Testis (tissue), 5 donors: Measurements from ENCODE around the gene APBB3. TPM values are rescaled to one million over a fixed set of nuclear protein-coding genes. Genes with fewer than 3 reads are reported as not detected.

ENCODE experiments used
- DNase-seq: peaks from one replicate; pipeline ENCODE4 v3.0.0-alpha.2; 2019
- H3K27ac ChIP-seq, 2 donors: fragments of 200-600 bp; sonication (generic); one replicate each; pipeline ENCODE4 v1.5.1; 2019
- H3K27me3 ChIP-seq: fragments of 200-600 bp; sonication (generic); one replicate; pipeline ENCODE4 v1.5.1; 2019
- H3K36me3 ChIP-seq: fragments of 200-600 bp; sonication (generic); one replicate; pipeline ENCODE4 v1.5.1; 2017; ENCODE audit warnings: low read depth; ENCODE audit errors: missing control alignments
- H3K4me1 ChIP-seq: fragments of 200-600 bp; sonication (generic); one replicate; pipeline ENCODE4 v1.5.1; 2019
- H3K4me3 ChIP-seq, 2 donors: fragments of 200-600 bp; sonication (generic); one replicate each; pipeline ENCODE4 v1.5.1; 2017 to 2019
- H3K9me3 ChIP-seq: fragments of 200-600 bp; sonication (generic); one replicate; pipeline ENCODE4 v1.5.1; 2017
- POLR2A ChIP-seq: fragments of 450-650 bp; IDR thresholded peaks from one replicate; pipeline ENCODE4 v1.6.1; 2017; ENCODE audit warnings: antibody characterized with exemption, mild to moderate bottlenecking, moderate library complexity
- WGBS, 2 donors: methylation state at CpG; one replicate each; pipeline ENCODE4 v1.1.5; 2018; 5-methylcytosine and 5-hydroxymethylcytosine counted together
- intact Hi-C: fragments of 100-400 bp; cut with DNase I; formaldehyde crosslinking; loops from one replicate; pipeline ENCODE4 v1.15.1; 2023; ENCODE audit warnings: low total_unique reads
- long read RNA-seq, 2 donors: transcript quantifications; one replicate each; lab custom pipeline, GENCODE V29; 2026
- polyA plus RNA-seq: library from polyadenylated mRNA; stranded (reverse); fragments of 350-450 nt; fragmentation: Illumina TruSeq; extraction: RNeasy Lipid Tissue Mini Kit (QIAGEN cat#74804); gene quantifications from one replicate; pipeline ENCODE4 v1.2.3, GENCODE V29; 2014; ENCODE audit warnings: low read depth, low replicate concordance; ENCODE audit not compliant: insufficient read depth
- total RNA-seq, 2 donors: library from RNA; depleted of rRNA; stranded (reverse); fragments of >200 nt; gene quantifications; one replicate each; pipeline ENCODE4 v1.2.3, GENCODE V29; 2016
- TF ChIP-seq, protein P1 (sequence below), 3 experiments: fragments of 450-650 bp in 2 of 3; fragments of 200-600 bp in 1 of 3; sonication (generic) in 1 of 3; IDR thresholded peaks; one replicate each; pipeline ENCODE4 v1.5.1; 2016 to 2019; ENCODE audit warnings: antibody characterized with exemption in 3 of 3, mild to moderate bottlenecking in 2 of 3, moderate library complexity in 1 of 3

Gene APBB3, protein sequence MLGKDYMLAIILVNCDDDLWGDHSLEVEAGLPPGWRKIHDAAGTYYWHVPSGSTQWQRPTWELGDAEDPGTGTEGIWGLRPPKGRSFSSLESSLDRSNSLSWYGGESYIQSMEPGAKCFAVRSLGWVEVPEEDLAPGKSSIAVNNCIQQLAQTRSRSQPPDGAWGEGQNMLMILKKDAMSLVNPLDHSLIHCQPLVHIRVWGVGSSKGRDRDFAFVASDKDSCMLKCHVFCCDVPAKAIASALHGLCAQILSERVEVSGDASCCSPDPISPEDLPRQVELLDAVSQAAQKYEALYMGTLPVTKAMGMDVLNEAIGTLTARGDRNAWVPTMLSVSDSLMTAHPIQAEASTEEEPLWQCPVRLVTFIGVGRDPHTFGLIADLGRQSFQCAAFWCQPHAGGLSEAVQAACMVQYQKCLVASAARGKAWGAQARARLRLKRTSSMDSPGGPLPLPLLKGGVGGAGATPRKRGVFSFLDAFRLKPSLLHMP
- total RNA-seq = 100 to 1,000 TPM; 122 to 129 TPM
- polyA plus RNA-seq = 73.1 TPM
- long read RNA-seq, donor 1, transcript APBB3-220 (6 exons, 723 nt) = major isoform, 5 of 19 reads
- long read RNA-seq, donor 1, partial matches to known transcripts = 6 of 19 reads
- long read RNA-seq, donor 1, other reads (novel, unspliced or antisense) = 0 of 19 reads
- long read RNA-seq, donor 2, partial matches to known transcripts = 0 of 8 reads
- long read RNA-seq, donor 2, other reads (novel, unspliced or antisense) = 0 of 8 reads

DNA sequence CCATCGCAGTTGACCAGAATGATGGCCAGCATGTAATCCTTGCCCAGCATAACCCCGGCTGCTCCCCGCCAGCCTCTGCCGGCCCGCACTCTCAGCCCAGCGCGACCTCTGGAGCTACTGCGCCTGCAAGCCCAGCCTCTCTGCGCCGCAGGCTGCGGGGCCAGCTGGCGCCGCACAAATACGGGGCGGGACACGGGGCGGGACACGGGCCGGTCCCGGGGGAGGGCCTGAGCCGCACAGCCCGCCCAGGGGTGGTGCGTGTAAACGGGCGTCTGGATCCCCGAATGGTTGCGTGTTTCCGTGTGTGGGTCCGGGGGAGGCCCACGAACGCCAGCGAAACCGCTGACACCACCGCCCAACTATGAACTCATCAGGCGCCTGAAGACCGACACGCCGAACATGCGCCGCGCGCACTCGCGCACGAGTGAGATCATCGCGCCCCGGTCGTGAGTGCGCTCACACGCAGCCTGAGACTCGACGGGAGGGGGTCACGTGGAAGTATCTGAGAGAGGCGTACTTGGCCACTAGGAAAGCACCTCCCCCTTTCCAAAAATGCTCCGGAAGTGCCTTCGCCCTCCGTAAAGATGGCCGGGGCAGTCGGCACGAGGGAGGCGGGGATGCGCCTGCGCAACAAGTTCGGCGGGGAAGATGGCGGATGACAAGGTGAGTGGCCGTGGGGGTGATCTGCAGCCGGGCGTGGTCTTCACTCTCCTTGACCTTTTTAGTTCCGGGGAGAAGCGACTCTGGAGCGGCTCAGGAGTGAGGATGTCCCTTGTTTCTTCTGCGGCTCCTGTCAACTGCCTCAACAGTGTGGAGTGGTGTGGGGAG, at the start of gene APBB3, which contains the start of gene SLC35A4:
Gene APBB3, minus strand, starts transcription at position 403 of the 828 bp plus-strand sequence. Its CDS starts 353 bp downstream, at position 50.
Gene SLC35A4, plus strand, starts transcription at position 633 of the 828 bp plus-strand sequence. CDS start 2,342 bp downstream, outside the sequence.
- Histone ChIP-seq H3K4me1 (peaks cover 29% of the 10 kb centered on the region), H3K4me3 (peak within 1 kb of the TSS; percentile 61 to 76), H3K27me3 (no peaks in the 10 kb centered on the region), H3K36me3 (no peaks in the 10 kb centered on the region), H3K27ac (peak within 1 kb of the TSS; percentile 86 to 93), H3K9me3 (no peaks in the 10 kb centered on the region)
- peak; percentile 98 for DNase-seq
- TF ChIP-seq, protein P1, sequence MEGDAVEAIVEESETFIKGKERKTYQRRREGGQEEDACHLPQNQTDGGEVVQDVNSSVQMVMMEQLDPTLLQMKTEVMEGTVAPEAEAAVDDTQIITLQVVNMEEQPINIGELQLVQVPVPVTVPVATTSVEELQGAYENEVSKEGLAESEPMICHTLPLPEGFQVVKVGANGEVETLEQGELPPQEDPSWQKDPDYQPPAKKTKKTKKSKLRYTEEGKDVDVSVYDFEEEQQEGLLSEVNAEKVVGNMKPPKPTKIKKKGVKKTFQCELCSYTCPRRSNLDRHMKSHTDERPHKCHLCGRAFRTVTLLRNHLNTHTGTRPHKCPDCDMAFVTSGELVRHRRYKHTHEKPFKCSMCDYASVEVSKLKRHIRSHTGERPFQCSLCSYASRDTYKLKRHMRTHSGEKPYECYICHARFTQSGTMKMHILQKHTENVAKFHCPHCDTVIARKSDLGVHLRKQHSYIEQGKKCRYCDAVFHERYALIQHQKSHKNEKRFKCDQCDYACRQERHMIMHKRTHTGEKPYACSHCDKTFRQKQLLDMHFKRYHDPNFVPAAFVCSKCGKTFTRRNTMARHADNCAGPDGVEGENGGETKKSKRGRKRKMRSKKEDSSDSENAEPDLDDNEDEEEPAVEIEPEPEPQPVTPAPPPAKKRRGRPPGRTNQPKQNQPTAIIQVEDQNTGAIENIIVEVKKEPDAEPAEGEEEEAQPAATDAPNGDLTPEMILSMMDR (IDR thresholded peaks at IDR 0.05) = peak in 1 of 3 experiments; percentile 15
- TF ChIP-seq POLR2A = peak; percentile 36
- intact Hi-C loops = no loop called here
- 0% methylated on average over 19 to 66 of the region's 74 CpGs for WGBS, 2 donors

DNA sequence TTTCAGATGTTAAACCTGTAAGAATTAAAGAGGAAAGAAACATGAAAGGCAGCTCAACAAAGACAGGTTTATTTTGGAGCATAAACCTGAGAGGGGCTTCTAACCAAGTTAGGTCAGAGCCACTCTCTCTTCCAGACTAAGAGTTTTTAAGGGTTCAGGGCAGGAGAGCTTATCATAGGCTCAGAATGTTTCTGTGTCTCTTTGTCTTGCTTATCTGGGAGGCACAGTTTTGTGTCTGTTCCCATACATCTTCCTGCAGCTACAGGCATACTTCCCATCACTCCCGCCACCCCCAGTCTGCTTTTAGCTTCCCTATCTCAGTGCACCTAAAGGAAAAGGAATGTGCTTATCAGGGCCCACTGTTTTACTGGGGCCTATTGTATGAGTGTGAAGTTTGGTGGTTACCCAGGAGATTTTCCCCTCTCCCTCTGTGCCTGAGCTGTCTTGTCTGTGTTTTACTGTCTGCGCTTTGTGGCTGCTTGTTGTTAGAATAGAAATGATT, 46.7 kb upstream of the APBB3 start:
- WGBS, 2 donors = 64 to 69% methylated on average over 2 of the region's 2 CpGs
- Histone ChIP-seq H3K36me3 (no peaks in the 10 kb centered on the region), H3K9me3 (no peaks in the 10 kb centered on the region), H3K27me3 (no peaks in the 10 kb centered on the region), H3K4me1 (peaks cover 4% of the 10 kb centered on the region), H3K27ac (peak overlapping the region in 1 of 2 donors; percentile 37), H3K4me3 (no peak overlapping the region)
- TF ChIP-seq, protein P1 (IDR thresholded peaks at IDR 0.05) = no peak
- no peak for DNase-seq
- intact Hi-C loops = no loop called here

DNA sequence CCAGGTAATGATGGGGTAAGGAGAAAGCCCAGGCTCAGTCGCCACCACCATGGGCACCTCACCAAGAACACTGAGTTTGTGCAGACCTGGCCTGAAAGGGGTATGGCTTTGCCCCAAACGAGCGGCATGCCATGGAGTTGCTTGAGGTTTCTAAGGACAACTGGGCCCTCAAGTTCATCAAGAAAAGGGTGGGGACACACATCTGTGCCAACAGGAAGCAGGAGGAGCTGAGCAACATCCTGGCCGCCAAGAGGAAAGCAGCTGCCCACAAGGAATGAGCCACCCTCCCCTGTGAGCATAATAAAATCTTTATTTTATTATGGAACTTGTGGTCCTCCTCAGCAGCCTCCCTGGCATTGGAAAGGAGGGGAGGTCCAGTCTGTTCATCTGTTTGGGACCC, 44.7 kb upstream of the APBB3 start:
- H3K27ac ChIP-seq = peak overlapping the region in 1 of 2 donors; percentile 12
- peaks cover 4% of the 10 kb centered on the region for H3K4me1 ChIP-seq
- intact Hi-C loops = no loop called here
- 77 to 80% methylated on average over 4 of the region's 4 CpGs for WGBS, 2 donors
- TF ChIP-seq, protein P1 (IDR thresholded peaks at IDR 0.05) = no peak
- TF ChIP-seq POLR2A = no peak
- no peak for DNase-seq
- H3K4me3 ChIP-seq = no peak overlapping the region
- no peaks in the 10 kb centered on the region for H3K36me3 ChIP-seq
- no peaks in the 10 kb centered on the region for H3K9me3 ChIP-seq
- no peaks in the 10 kb centered on the region for H3K27me3 ChIP-seq

DNA sequence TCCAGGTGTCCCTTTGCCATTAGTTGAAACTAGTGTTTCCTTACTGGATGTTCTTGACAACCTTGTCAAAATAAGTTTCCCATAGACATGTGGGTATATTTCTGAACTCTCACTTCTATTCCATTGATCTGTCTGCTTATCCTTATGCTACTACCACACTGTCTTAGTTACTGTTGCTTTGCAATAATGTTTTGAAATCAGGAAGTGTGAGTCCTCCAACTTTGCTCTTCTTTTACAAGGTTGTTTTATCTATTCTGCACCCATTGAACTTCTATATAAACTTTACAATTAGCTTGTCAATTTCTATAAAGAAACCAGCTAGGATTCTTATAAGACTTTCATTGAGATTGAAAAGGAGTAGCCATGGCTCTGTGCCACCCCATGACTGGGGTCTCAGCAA, 44.3 kb upstream of the APBB3 start:
- intact Hi-C loops = no loop called here
- Histone ChIP-seq H3K4me3 (no peak overlapping the region), H3K27ac (no peak overlapping the region), H3K27me3 (no peaks in the 10 kb centered on the region), H3K9me3 (no peaks in the 10 kb centered on the region), H3K4me1 (peaks cover 4% of the 10 kb centered on the region), H3K36me3 (no peaks in the 10 kb centered on the region)
- TF ChIP-seq, protein P1 (IDR thresholded peaks at IDR 0.05) = no peak
- TF ChIP-seq POLR2A = no peak
- no peak for DNase-seq
